ENCODE data around the gene CPT2.

GRCh38 chr1:53183095-53183990 is 13.3 kb upstream of the CPT2 start:
- TF ChIP-seq CTCF (conservative IDR thresholded peaks at IDR 0.05 in 1 of 2, IDR thresholded peaks at IDR 0.05 in 1 of 2; ENCODE audit: low read depth in 1 of 2, low read length in 2 of 2): no peak
- no peak for TF ChIP-seq EZH2 (IDR thresholded peaks at IDR 0.05; ENCODE audit: low read length, missing control alignments)
